HEK293 (cell line): ENCODE results near the gene UBE2Q1.

Experiments
- ATF2 ChIP-seq: fragments of 450-650 bp; formaldehyde crosslinking; IDR thresholded peaks from 2 replicates; pipeline ENCODE4 v1.5.1; 2016; ENCODE audit warnings: missing biosample characterization, missing genetic modification characterization, low read depth
- FEZF1 ChIP-seq: fragments of 450-650 bp; formaldehyde crosslinking; IDR thresholded peaks from 2 replicates; pipeline ENCODE4 v1.5.1; 2016; ENCODE audit warnings: missing biosample characterization, missing genetic modification characterization
- GLI4 ChIP-seq: fragments of 450-650 bp; formaldehyde crosslinking; IDR thresholded peaks from 2 replicates; pipeline ENCODE4 v1.5.1; 2016; ENCODE audit warnings: missing biosample characterization, missing genetic modification characterization
- MEIS1 ChIP-seq: sonication (generic); formaldehyde crosslinking; IDR thresholded peaks from 2 replicates; pipeline ENCODE4 v1.8.1; 2022; ENCODE audit warnings: missing genetic modification reagents, mild to moderate bottlenecking, borderline replicate concordance
- PATZ1 ChIP-seq: fragments of 450-650 bp; formaldehyde crosslinking; IDR thresholded peaks from 2 replicates; pipeline ENCODE4 v1.5.1; 2016; ENCODE audit warnings: missing biosample characterization, missing genetic modification characterization
- PBX3 ChIP-seq: sonication (generic); formaldehyde crosslinking; IDR thresholded peaks from 2 replicates; pipeline ENCODE4 v1.8.1; 2022; ENCODE audit warnings: mild to moderate bottlenecking, moderate library complexity, missing genetic modification reagents
- REST ChIP-seq: fragments of 450-650 bp; formaldehyde crosslinking; IDR thresholded peaks from 2 replicates; pipeline ENCODE4 v1.5.1; 2016; ENCODE audit warnings: missing biosample characterization, missing genetic modification characterization
- SCRT1 ChIP-seq: fragments of 450-650 bp; formaldehyde crosslinking; IDR thresholded peaks from 2 replicates; pipeline ENCODE4 v1.5.1; 2016; ENCODE audit warnings: missing biosample characterization, missing genetic modification characterization, borderline replicate concordance
- SP7 ChIP-seq: fragments of 450-650 bp; formaldehyde crosslinking; IDR thresholded peaks from 2 replicates; pipeline ENCODE4 v1.5.1; 2016; ENCODE audit warnings: missing biosample characterization, missing genetic modification characterization
- ZBTB10 ChIP-seq: fragments of 450-650 bp; formaldehyde crosslinking; IDR thresholded peaks from 2 replicates; pipeline ENCODE4 v1.5.1; 2016; ENCODE audit warnings: missing biosample characterization, missing genetic modification characterization
- ZBTB20 ChIP-seq: fragments of 450-650 bp; formaldehyde crosslinking; IDR thresholded peaks from 2 replicates; pipeline ENCODE4 v1.5.1; 2016; ENCODE audit warnings: missing biosample characterization, missing genetic modification characterization
- ZFP3 ChIP-seq: fragments of 450-650 bp; formaldehyde crosslinking; IDR thresholded peaks from 2 replicates; pipeline ENCODE4 v1.5.1; 2016; ENCODE audit warnings: low read depth, missing biosample characterization, missing genetic modification characterization
- ZNF140 ChIP-seq: fragments of 450-650 bp; formaldehyde crosslinking; IDR thresholded peaks from 2 replicates; pipeline ENCODE4 v1.5.1; 2016; ENCODE audit warnings: missing biosample characterization, missing genetic modification characterization
- ZNF184 ChIP-seq: fragments of 450-650 bp; IDR thresholded peaks from 2 replicates; pipeline ENCODE4 v1.5.1; 2018; ENCODE audit warnings: missing biosample characterization, mild to moderate bottlenecking, missing genetic modification characterization
- ZNF19 ChIP-seq: fragments of 450-650 bp; formaldehyde crosslinking; IDR thresholded peaks from 2 replicates; pipeline ENCODE4; 2016; ENCODE audit warnings: missing biosample characterization, missing genetic modification characterization, low read depth
- ZNF223 ChIP-seq: fragments of 450-650 bp; formaldehyde crosslinking; IDR thresholded peaks from 2 replicates; pipeline ENCODE4 v1.5.1; 2016; ENCODE audit warnings: missing biosample characterization, missing genetic modification characterization
- ZNF239 ChIP-seq: fragments of 450-650 bp; formaldehyde crosslinking; IDR thresholded peaks from 2 replicates; pipeline ENCODE4 v1.5.1; 2016; ENCODE audit warnings: missing biosample characterization, missing genetic modification characterization
- ZNF24 ChIP-seq: fragments of 450-650 bp; formaldehyde crosslinking; IDR thresholded peaks from 2 replicates; pipeline ENCODE4 v1.5.1; 2016; ENCODE audit warnings: missing biosample characterization, missing genetic modification characterization
- ZNF248 ChIP-seq: fragments of 450-650 bp; formaldehyde crosslinking; IDR thresholded peaks from 2 replicates; pipeline ENCODE4 v1.5.1; 2017; ENCODE audit warnings: missing biosample characterization, missing genetic modification characterization
- ZNF354C ChIP-seq: fragments of 450-650 bp; formaldehyde crosslinking; IDR thresholded peaks from 2 replicates; pipeline ENCODE4 v1.5.1; 2016; ENCODE audit warnings: missing biosample characterization, missing genetic modification characterization, low read depth, borderline replicate concordance
- ZNF48 ChIP-seq: fragments of 450-650 bp; formaldehyde crosslinking; IDR thresholded peaks from 2 replicates; pipeline ENCODE4 v1.5.1; 2016; ENCODE audit warnings: missing biosample characterization, missing genetic modification characterization
- ZNF501 ChIP-seq: fragments of 450-650 bp; formaldehyde crosslinking; IDR thresholded peaks from 2 replicates; pipeline ENCODE4 v1.5.1; 2016; ENCODE audit warnings: missing biosample characterization, missing genetic modification characterization
- ZNF621 ChIP-seq: fragments of 450-650 bp; formaldehyde crosslinking; IDR thresholded peaks from 2 replicates; pipeline ENCODE4 v1.5.1; 2017; ENCODE audit warnings: missing biosample characterization, missing genetic modification characterization
- ZNF747 ChIP-seq: fragments of 450-650 bp; formaldehyde crosslinking; IDR thresholded peaks from 2 replicates; pipeline ENCODE4 v1.5.1; 2016; ENCODE audit warnings: missing biosample characterization, missing genetic modification characterization
- ZNF837 ChIP-seq: fragments of 450-650 bp; formaldehyde crosslinking; IDR thresholded peaks from 2 replicates; pipeline ENCODE4 v1.5.1; 2016; ENCODE audit warnings: missing biosample characterization, missing genetic modification characterization
- TF ChIP-seq, protein P1 (sequence below): fragments of 450-650 bp; formaldehyde crosslinking; IDR thresholded peaks from 2 replicates; pipeline ENCODE4 v1.5.1; 2016; ENCODE audit warnings: missing biosample characterization, missing genetic modification characterization
- TF ChIP-seq, protein P2 (sequence below): fragments of 450-650 bp; formaldehyde crosslinking; IDR thresholded peaks from 2 replicates; pipeline ENCODE4 v1.5.1; 2016; ENCODE audit warnings: missing biosample characterization, missing genetic modification characterization, low read depth

The UBE2Q1 gene

GRCh38 chr1:154527192-154527591 lies 31.3 kb downstream of the UBE2Q1 start (continued):
- TF ChIP-seq FEZF1 (tag by site-specific recombination) (peak; percentile 91), ZBTB10 (tag by site-specific recombination) (no peak), SP7 (tag by site-specific recombination) (0 out of 2 replicates have a peak, but pooled peaks have one; percentile 16), ZNF837 (tag by site-specific recombination) (no peak), MEIS1 (CRISPR knock-in tag) (no peak), ZBTB20 (tag by site-specific recombination) (no peak), ZNF354C (tag by site-specific recombination) (no peak), ZFP3 (tag by site-specific recombination) (no peak), ZNF747 (tag by site-specific recombination) (no peak), ZNF248 (no peak), ZNF184 (tag by site-specific recombination) (peak; percentile 10; the same call in 1 of the 2 replicates), PBX3 (no peak), GLI4 (tag by site-specific recombination) (no peak), ATF2 (tag by site-specific recombination) (no peak), ZNF239 (no peak), ZNF19 (no peak), ZNF48 (no peak), ZNF621 (tag by site-specific recombination) (no peak), ZNF140 (tag by site-specific recombination) (no peak), ZNF223 (tag by site-specific recombination) (no peak), REST (tag by site-specific recombination) (no peak), ZNF24 (tag by site-specific recombination) (no peak), ZNF501 (tag by site-specific recombination) (0 out of 2 replicates have a peak, but pooled peaks have one; percentile 20), SCRT1 (tag by site-specific recombination) (peak; percentile 42; the same call in 1 of the 2 replicates), PATZ1 (tag by site-specific recombination) (no peak)
- TF ChIP-seq, protein P1, sequence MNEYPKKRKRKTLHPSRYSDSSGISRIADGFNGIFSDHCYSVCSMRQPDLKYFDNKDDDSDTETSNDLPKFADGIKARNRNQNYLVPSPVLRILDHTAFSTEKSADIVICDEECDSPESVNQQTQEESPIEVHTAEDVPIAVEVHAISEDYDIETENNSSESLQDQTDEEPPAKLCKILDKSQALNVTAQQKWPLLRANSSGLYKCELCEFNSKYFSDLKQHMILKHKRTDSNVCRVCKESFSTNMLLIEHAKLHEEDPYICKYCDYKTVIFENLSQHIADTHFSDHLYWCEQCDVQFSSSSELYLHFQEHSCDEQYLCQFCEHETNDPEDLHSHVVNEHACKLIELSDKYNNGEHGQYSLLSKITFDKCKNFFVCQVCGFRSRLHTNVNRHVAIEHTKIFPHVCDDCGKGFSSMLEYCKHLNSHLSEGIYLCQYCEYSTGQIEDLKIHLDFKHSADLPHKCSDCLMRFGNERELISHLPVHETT (tag by site-specific recombination), result no peak
- TF ChIP-seq, protein P2, sequence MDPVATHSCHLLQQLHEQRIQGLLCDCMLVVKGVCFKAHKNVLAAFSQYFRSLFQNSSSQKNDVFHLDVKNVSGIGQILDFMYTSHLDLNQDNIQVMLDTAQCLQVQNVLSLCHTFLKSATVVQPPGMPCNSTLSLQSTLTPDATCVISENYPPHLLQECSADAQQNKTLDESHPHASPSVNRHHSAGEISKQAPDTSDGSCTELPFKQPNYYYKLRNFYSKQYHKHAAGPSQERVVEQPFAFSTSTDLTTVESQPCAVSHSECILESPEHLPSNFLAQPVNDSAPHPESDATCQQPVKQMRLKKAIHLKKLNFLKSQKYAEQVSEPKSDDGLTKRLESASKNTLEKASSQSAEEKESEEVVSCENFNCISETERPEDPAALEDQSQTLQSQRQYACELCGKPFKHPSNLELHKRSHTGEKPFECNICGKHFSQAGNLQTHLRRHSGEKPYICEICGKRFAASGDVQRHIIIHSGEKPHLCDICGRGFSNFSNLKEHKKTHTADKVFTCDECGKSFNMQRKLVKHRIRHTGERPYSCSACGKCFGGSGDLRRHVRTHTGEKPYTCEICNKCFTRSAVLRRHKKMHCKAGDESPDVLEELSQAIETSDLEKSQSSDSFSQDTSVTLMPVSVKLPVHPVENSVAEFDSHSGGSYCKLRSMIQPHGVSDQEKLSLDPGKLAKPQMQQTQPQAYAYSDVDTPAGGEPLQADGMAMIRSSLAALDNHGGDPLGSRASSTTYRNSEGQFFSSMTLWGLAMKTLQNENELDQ (tag by site-specific recombination), result no peak
